HCT116 (cell line): Measurements from ENCODE around the gene CAMKMT. TPM values are rescaled to one million over a fixed set of nuclear protein-coding genes. Genes with fewer than 3 reads are reported as not detected.

Experiments used
- ATAC-seq: fragments of 200-7000 bp; cut with Tn5 transposase; 2 replicates; pipeline ENCODE4 v1.9.1; 2020; ENCODE audit warnings: mild to moderate bottlenecking, moderate library complexity
- BruUV-seq: library from RNA; stranded (reverse); fragments of 400-500 nt; replicated peaks from 2 replicates; lab custom pipeline; 2021; lab: Mats Ljungman, UMichigan
- CTCF ChIA-PET: fragments of 300-600 bp; sonication (Branson Sonifier 250); formaldehyde crosslinking; loops from one replicate; lab custom pipeline; 2021; ENCODE audit warnings: antibody characterized with exemption; lab: Charles Lee
- POLR2A ChIA-PET: fragments of 300-600, 350-600 bp; sonication (Branson Sonifier 250); formaldehyde crosslinking; loops from one replicate; lab custom pipeline; 2021; ENCODE audit warnings: antibody characterized with exemption; lab: Charles Lee
- RAD21 ChIA-PET, 2 experiments: fragments of 300-600 bp; sonication (Branson Sonifier 250); formaldehyde crosslinking; loops; one replicate each; lab custom pipeline; 2023; ENCODE audit warnings: low total read pairs in 2 of 2; ENCODE audit not compliant: uncharacterized antibody in 2 of 2, unreplicated experiment in 2 of 2, low non-redundant PET in 1 of 2; lab: Charles Lee
- DNase-seq: peaks from one replicate; pipeline ENCODE4 v3.0.0-alpha.2; 2010; ENCODE audit warnings: low read depth, low spot score
- H2AFZ ChIP-seq: fragments of 200-600 bp; shearing (Covaris generic), sonication (generic); 2 replicates; pipeline ENCODE4 v1.6.1; 2017; ENCODE audit warnings: low read depth, mixed run types, mixed read lengths, antibody characterized with exemption, low read length; ENCODE audit not compliant: poor library complexity, severe bottlenecking
- H3K27ac ChIP-seq: 2 replicates; pipeline ENCODE4 v1.5.1; 2012; ENCODE audit warnings: low read depth, low read length
- H3K27me3 ChIP-seq: fragments of 200-600 bp; sonication (generic); 2 replicates; pipeline ENCODE4 v1.6.1; 2016; ENCODE audit warnings: mixed run types, low read length, mixed read lengths; ENCODE audit not compliant: insufficient read depth
- H3K36me3 ChIP-seq, 2 experiments: fragments of 200-500 bp in 1 of 2; fragments of 200-600 bp in 1 of 2; sonication (Bioruptor generic) in 1 of 2; sonication (generic) in 1 of 2; 2 replicates each; pipeline versions ENCODE4 v1.5.1 to v1.6.1; 2014 to 2016; ENCODE audit warnings: low read length in 2 of 2, inconsistent platforms in 1 of 2, mixed read lengths in 1 of 2, mixed run types in 1 of 2; ENCODE audit not compliant: insufficient read depth in 2 of 2, control insufficient read depth in 1 of 2
- H3K4me1 ChIP-seq, 2 experiments: fragments of 200-600 bp in 1 of 2; sonication (generic) in 1 of 2; 2 replicates each; pipeline versions ENCODE4 v1.5.1 to v1.6.1; 2012 to 2017; ENCODE audit warnings: low read length in 2 of 2, inconsistent platforms in 1 of 2, mild to moderate bottlenecking in 1 of 2, mixed read lengths in 1 of 2, mixed run types in 1 of 2, moderate library complexity in 1 of 2; ENCODE audit not compliant: insufficient read depth in 2 of 2, control insufficient read depth in 1 of 2
- H3K4me2 ChIP-seq: fragments of 200-600 bp; sonication (generic); 2 replicates; pipeline ENCODE4 v1.6.1; 2017; ENCODE audit warnings: mixed run types, low read length, mixed read lengths
- H3K4me3 ChIP-seq, 2 experiments: fragments of 200-600 bp in 1 of 2; sonication (generic) in 1 of 2; replicated peaks in 1 of 2; 2 replicates each; pipeline ENCODE4 v1.5.1; 2011 to 2016; ENCODE audit warnings: low read length in 2 of 2, control low read depth in 1 of 2, low read depth in 1 of 2, mild to moderate bottlenecking in 1 of 2, mixed read lengths in 1 of 2, mixed run types in 1 of 2
- H3K79me2 ChIP-seq: fragments of 200-600 bp; sonication (generic); 2 replicates; pipeline ENCODE4 v1.6.1; 2017; ENCODE audit warnings: mild to moderate bottlenecking, mixed run types, low read length, moderate library complexity, mixed read lengths; ENCODE audit not compliant: insufficient read depth
- H3K9ac ChIP-seq: fragments of 200-600 bp; sonication (generic); 2 replicates; pipeline ENCODE4 v1.6.1; 2016; ENCODE audit warnings: low read length, mixed read lengths
- H3K9me2 ChIP-seq: fragments of 200-600 bp; sonication (generic), shearing (Covaris generic); 2 replicates; pipeline ENCODE4 v1.6.1; 2017; ENCODE audit warnings: mixed run types, mild to moderate bottlenecking, moderate library complexity; ENCODE audit not compliant: insufficient read depth
- H3K9me3 ChIP-seq, 2 experiments: fragments of 200-500 bp in 1 of 2; fragments of 200-600 bp in 1 of 2; sonication (Bioruptor generic) in 1 of 2; sonication (generic) in 1 of 2; 2 replicates each; pipeline ENCODE4 v1.6.1; 2014 to 2017; ENCODE audit warnings: low read length in 2 of 2, mixed read lengths in 2 of 2, inconsistent platforms in 1 of 2, low read depth in 1 of 2, mild to moderate bottlenecking in 1 of 2, mixed run types in 1 of 2, moderate library complexity in 1 of 2; ENCODE audit not compliant: control insufficient read depth in 1 of 2, insufficient read depth in 1 of 2
- H4K20me1 ChIP-seq: fragments of 200-600 bp; sonication (generic), shearing (Covaris generic); 2 replicates; pipeline ENCODE4 v1.6.1; 2017; ENCODE audit warnings: mixed run types, mild to moderate bottlenecking, moderate library complexity; ENCODE audit not compliant: insufficient read depth
- ATF3 ChIP-seq: IDR thresholded peaks from 2 replicates; pipeline ENCODE4 v1.6.1; 2012
- CBX3 ChIP-seq: IDR thresholded peaks from 2 replicates; pipeline ENCODE4 v1.6.1; 2012; ENCODE audit warnings: low read depth
- CTCF ChIP-seq, 3 experiments: fragments of 200-600 bp in 1 of 3; sonication (generic) in 1 of 3; IDR thresholded peaks in 2 of 3; conservative IDR thresholded peaks in 1 of 3; 2 replicates each; pipeline ENCODE4 v1.5.1; 2012 to 2017; ENCODE audit warnings: low read depth in 2 of 3, low read length in 2 of 3, antibody characterized with exemption in 1 of 3, borderline replicate concordance in 1 of 3, control low read depth in 1 of 3, mild to moderate bottlenecking in 1 of 3, mixed read lengths in 1 of 3, mixed run types in 1 of 3, moderate library complexity in 1 of 3; ENCODE audit not compliant: insufficient read depth in 1 of 3
- EGR1 ChIP-seq: IDR thresholded peaks from 2 replicates; pipeline ENCODE4 v1.6.1; 2012; ENCODE audit warnings: low read depth
- ELF1 ChIP-seq: IDR thresholded peaks from 2 replicates; pipeline ENCODE4 v1.6.1; 2012; ENCODE audit warnings: low read depth, borderline replicate concordance
- EZH2phosphoT487 ChIP-seq: fragments of 200-600 bp; IDR thresholded peaks from 2 replicates; pipeline ENCODE4 v1.6.1; 2018; ENCODE audit warnings: antibody characterized with exemption, borderline replicate concordance
- FOSL1 ChIP-seq: IDR thresholded peaks from 2 replicates; pipeline ENCODE4 v1.6.1; 2012; ENCODE audit warnings: low read depth
- JUND ChIP-seq: IDR thresholded peaks from 2 replicates; pipeline ENCODE4 v1.6.1; 2012
- MAX ChIP-seq: IDR thresholded peaks from 2 replicates; pipeline ENCODE4 v1.6.1; 2012
- POLR2A ChIP-seq: IDR thresholded peaks from 2 replicates; pipeline ENCODE4 v1.7.0; 2011; ENCODE audit warnings: borderline replicate concordance; ENCODE audit not compliant: insufficient read depth, insufficient read length; ENCODE audit errors: extremely low read depth
- REST ChIP-seq: IDR thresholded peaks from 2 replicates; pipeline ENCODE4 v1.6.1; 2012; ENCODE audit warnings: low read depth
- TCF7L2 ChIP-seq: IDR thresholded peaks from 2 replicates; pipeline ENCODE4 v1.7.0; 2011; ENCODE audit warnings: borderline replicate concordance, inconsistent platforms; ENCODE audit not compliant: insufficient read depth, insufficient read length; ENCODE audit errors: extremely low read depth
- YY1 ChIP-seq: IDR thresholded peaks from 2 replicates; pipeline ENCODE4 v1.6.1; 2011; ENCODE audit warnings: low read length, low read depth, moderate library complexity, mild to moderate bottlenecking; ENCODE audit not compliant: insufficient replicate concordance; ENCODE audit errors: extremely low read depth
- ZBTB33 ChIP-seq: IDR thresholded peaks from 2 replicates; pipeline ENCODE4 v1.6.1; 2011; ENCODE audit warnings: mild to moderate bottlenecking, low read length, moderate library complexity; ENCODE audit not compliant: insufficient replicate concordance; ENCODE audit errors: extremely low read depth
- intact Hi-C: fragments of 100-400 bp; cut with micrococcal nuclease; formaldehyde crosslinking; loops from 2 replicates; pipeline ENCODE4 v1.10.0; 2022
- total RNA-seq: library from RNA; stranded (reverse); gene quantifications from one replicate; pipeline ENCODE4 v1.2.1, GENCODE V29; 2021; ENCODE audit not compliant: unreplicated experiment

CAMKMT gene
- total RNA-seq, 1 experiment from 2014 or later: 10.6 TPM

GRCh38 chr2:44596537-44597320, 235.0 kb downstream of the CAMKMT start:
- no peaks in the 10 kb centered on the region for H3K27me3 ChIP-seq
- H3K79me2 ChIP-seq: no peaks in the 10 kb centered on the region
- no peak overlapping the region for H3K9ac ChIP-seq
- no peak overlapping the region for H3K4me3 ChIP-seq
- DNase-seq (no peak), ATAC-seq (no peak)
- no peaks in the 10 kb centered on the region for H3K36me3 ChIP-seq
- ChIA-PET RAD21 (no interaction called here), CTCF (no interaction called here), POLR2A (no interaction called here)
- H3K9me2 ChIP-seq: no peaks in the 10 kb centered on the region
- TF ChIP-seq EGR1 (no peak), ATF3 (no peak), POLR2A (no peak), MAX (no peak), EZH2phosphoT487 (no peak), ZBTB33 (no peak), YY1 (no peak), JUND (no peak), TCF7L2 (no peak), ELF1 (no peak), CTCF (IDR thresholded peaks at IDR 0.05 in 2 of 3, conservative IDR thresholded peaks at IDR 0.05 in 1 of 3; ENCODE audit: borderline replicate concordance in 1 of 3, insufficient read depth in 1 of 3, low read depth in 2 of 3, low read length in 2 of 3) (no peak), REST (no peak), CBX3 (no peak), FOSL1 (no peak)
- no peak overlapping the region for H2AFZ ChIP-seq
- no peaks in the 10 kb centered on the region for H3K9me3 ChIP-seq
- intact Hi-C loops: no loop called here
- no peak overlapping the region for H3K27ac ChIP-seq
- no TSS peak for BruUV-seq
- H3K4me1 ChIP-seq: no peaks in the 10 kb centered on the region
- H4K20me1 ChIP-seq: no peaks in the 10 kb centered on the region
- H3K4me2 ChIP-seq: no peak overlapping the region
